Lower lobe of right lung (tissue), 2 donors: ENCODE data around the gene LGI4. TPM values are rescaled to one million over a fixed set of nuclear protein-coding genes. Genes with fewer than 3 reads are reported as not detected.
A peak's percentile ranks its signal among the peaks of the same experiment; 100 is the strongest.

Experiments
- ATAC-seq, 2 donors: fragments of 200-7000 bp; cut with Tn5 transposase; one replicate each; pipeline ENCODE4 v1.9.1; 2020 to 2022; ENCODE audit warnings: mild to moderate bottlenecking in 2 of 2, moderate library complexity in 2 of 2
- DNase-seq: peaks from one replicate; pipeline ENCODE4 v3.0.0-alpha.2; 2020
- H3K27ac ChIP-seq: fragments of 200-600 bp; one replicate; pipeline ENCODE4 v1.8.0; 2022
- H3K27me3 ChIP-seq: fragments of 200-600 bp; one replicate; pipeline ENCODE4 v1.8.0; 2022; ENCODE audit warnings: low read depth
- H3K36me3 ChIP-seq: fragments of 200-600 bp; one replicate; pipeline ENCODE4 v1.8.0; 2022; ENCODE audit warnings: mild to moderate bottlenecking
- H3K4me1 ChIP-seq: fragments of 200-600 bp; one replicate; pipeline ENCODE4 v1.8.0; 2022
- H3K4me3 ChIP-seq: fragments of 200-600 bp; one replicate; pipeline ENCODE4 v1.8.0; 2022; ENCODE audit warnings: mild to moderate bottlenecking
- H3K9me3 ChIP-seq: fragments of 200-600 bp; one replicate; pipeline ENCODE4 v1.8.0; 2022
- intact Hi-C: fragments of 100-400 bp; cut with DNase I; formaldehyde crosslinking; loops from one replicate; pipeline ENCODE4 v1.11.0; 2022
- total RNA-seq: library from RNA; stranded (reverse); fragmentation: NEBNext Ultra II Directional; extraction: Animal tissue kit (Norgen Biotek cat#: 25700); gene quantifications from one replicate; pipeline ENCODE4 v1.2.1, GENCODE V29; 2021
- TF ChIP-seq, protein P1 (sequence below): fragments of 200-600 bp; IDR thresholded peaks from one replicate; pipeline ENCODE4 v1.8.0; 2022; ENCODE audit warnings: antibody characterized with exemption, mild to moderate bottlenecking
- donor health status: DM: no; HTN: yes; CAD: no; lungs with severe emphysema.

LGI4 gene
- total RNA-seq, 1 donor from 2014 or later = 6.3 TPM

DNA sequence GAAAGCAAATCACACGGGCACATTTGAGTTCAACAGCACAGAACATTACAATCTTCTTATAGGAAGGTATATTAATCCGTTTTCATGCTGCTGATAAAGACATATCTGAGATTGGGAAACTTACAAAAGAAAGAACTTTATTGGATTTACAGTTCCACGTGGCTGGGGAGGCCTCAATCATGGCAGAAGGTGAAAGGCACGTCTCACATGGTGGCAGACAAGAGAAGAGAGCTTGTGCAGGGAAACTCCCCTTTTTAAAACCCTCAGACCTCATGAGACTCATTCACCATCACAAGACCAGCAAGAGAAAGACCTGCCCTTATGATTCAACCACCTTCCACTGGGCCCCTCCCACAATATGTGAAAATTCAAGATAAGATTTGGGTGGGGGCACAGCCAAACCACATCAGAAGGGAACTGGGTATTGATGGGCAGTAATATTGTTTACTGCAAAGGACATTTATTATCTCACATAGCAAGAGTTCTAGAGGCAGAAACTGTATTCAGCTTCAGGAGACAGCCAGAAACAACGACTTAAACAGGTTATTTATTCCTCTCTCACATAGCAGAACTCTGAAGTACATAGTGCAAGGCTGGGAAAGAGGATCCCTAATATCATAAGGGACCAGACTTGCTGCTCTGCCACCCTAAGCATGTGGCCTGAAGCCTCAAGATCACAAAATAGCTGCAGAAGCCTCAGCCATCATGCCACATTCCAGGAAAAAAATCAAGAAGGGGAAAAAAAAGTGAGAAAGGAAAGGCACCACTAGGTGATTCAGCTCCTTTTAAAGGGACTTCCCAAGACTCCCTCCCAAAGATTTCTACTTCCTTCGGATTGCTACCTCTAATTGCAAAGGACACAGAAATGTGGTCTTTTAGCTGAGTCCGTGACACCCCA is 42.8 kb upstream of the LGI4 start:
- Histone ChIP-seq H3K27me3 (no peaks in the 10 kb centered on the region), H3K27ac (no peak overlapping the region), H3K4me3 (no peak overlapping the region), H3K4me1 (peaks cover 6% of the 10 kb centered on the region), H3K9me3 (no peaks in the 10 kb centered on the region), H3K36me3 (no peaks in the 10 kb centered on the region)
- intact Hi-C loops = no loop called here
- no peak for ATAC-seq
- TF ChIP-seq, protein P1, sequence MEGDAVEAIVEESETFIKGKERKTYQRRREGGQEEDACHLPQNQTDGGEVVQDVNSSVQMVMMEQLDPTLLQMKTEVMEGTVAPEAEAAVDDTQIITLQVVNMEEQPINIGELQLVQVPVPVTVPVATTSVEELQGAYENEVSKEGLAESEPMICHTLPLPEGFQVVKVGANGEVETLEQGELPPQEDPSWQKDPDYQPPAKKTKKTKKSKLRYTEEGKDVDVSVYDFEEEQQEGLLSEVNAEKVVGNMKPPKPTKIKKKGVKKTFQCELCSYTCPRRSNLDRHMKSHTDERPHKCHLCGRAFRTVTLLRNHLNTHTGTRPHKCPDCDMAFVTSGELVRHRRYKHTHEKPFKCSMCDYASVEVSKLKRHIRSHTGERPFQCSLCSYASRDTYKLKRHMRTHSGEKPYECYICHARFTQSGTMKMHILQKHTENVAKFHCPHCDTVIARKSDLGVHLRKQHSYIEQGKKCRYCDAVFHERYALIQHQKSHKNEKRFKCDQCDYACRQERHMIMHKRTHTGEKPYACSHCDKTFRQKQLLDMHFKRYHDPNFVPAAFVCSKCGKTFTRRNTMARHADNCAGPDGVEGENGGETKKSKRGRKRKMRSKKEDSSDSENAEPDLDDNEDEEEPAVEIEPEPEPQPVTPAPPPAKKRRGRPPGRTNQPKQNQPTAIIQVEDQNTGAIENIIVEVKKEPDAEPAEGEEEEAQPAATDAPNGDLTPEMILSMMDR = no peak
- no peak for DNase-seq

DNA sequence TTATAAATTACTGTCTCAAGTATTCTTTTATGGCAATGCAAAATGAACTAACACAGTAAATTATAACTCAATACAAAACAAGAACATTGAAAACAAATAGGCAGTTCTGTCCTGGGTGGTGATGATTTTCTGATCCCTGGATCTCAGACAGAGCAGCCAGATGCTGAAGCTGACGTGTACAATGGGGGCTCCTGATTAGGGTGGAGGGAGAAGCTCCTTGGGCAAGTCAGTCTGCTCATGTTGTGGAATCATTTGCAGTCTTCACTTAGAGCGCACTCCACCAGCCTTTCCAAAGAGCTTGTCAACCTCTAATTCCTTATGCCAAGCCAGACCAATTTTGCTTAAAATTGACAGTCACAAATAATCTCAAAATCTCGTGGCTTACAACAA is 41.3 kb upstream of the LGI4 start:
- intact Hi-C loops = no loop called here

DNA sequence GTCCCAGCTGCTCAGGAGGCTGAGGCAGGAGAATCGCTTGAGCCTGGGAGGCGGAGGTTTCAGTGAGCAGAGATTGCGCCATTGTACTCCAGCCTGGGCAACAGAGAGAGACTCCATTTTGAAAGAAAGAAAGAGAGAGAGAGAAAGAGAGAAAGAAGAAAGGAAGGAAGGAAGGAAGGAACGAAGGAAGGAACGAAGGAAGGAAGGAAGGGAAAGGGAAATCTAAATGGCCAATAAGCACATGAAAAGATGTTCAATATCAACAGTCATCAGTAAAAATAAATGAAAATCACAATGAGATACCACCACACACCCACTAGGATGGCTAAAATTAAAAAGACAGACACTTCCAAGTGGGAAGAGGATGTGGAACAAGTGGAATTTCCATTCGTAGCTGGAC is 39.4 kb upstream of the LGI4 start:
- no peak overlapping the region for H3K4me3 ChIP-seq
- no peaks in the 10 kb centered on the region for H3K27me3 ChIP-seq
- intact Hi-C loops = no loop called here
- DNase-seq (no peak), ATAC-seq (no peak)
- H3K27ac ChIP-seq = no peak overlapping the region
- peaks cover 9% of the 10 kb centered on the region for H3K36me3 ChIP-seq
- no peaks in the 10 kb centered on the region for H3K9me3 ChIP-seq
- TF ChIP-seq, protein P1 = no peak
- H3K4me1 ChIP-seq = peaks cover 16% of the 10 kb centered on the region

More for the DNA sequence above, 41.3 kb upstream of the LGI4 start:
- DNase-seq = no peak
- Histone ChIP-seq H3K9me3 (no peaks in the 10 kb centered on the region), H3K27ac (no peak overlapping the region), H3K36me3 (no peaks in the 10 kb centered on the region), H3K4me1 (peaks cover 16% of the 10 kb centered on the region), H3K27me3 (no peaks in the 10 kb centered on the region), H3K4me3 (no peak overlapping the region)
- ATAC-seq = no peak
- TF ChIP-seq, protein P1 = no peak

DNA sequence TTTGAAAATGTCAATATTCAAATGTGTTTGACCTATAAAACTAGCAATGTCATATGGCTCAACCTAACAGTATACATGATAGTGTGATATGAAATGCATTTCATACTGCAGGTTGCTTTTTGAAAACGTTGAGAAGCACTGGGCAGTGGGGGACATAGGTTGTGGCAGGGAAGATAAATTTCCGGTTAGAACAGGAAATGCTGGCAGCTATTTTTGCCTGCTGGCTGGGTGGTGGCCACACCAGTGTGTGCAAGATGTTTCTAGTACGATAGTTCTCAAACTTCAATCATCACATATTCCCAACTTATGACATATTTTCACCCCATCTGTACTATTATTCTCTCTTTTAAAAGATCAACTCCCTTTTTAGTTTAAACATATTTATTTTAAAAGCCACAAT is 36.9 kb upstream of the LGI4 start:
- intact Hi-C loops = no loop called here
- Histone ChIP-seq H3K27me3 (no peaks in the 10 kb centered on the region), H3K36me3 (peaks cover 11% of the 10 kb centered on the region), H3K4me3 (no peak overlapping the region), H3K4me1 (peaks cover 21% of the 10 kb centered on the region), H3K27ac (no peak overlapping the region), H3K9me3 (peaks cover 3% of the 10 kb centered on the region)
- ATAC-seq (no peak), DNase-seq (no peak)
- TF ChIP-seq, protein P1 = no peak

DNA sequence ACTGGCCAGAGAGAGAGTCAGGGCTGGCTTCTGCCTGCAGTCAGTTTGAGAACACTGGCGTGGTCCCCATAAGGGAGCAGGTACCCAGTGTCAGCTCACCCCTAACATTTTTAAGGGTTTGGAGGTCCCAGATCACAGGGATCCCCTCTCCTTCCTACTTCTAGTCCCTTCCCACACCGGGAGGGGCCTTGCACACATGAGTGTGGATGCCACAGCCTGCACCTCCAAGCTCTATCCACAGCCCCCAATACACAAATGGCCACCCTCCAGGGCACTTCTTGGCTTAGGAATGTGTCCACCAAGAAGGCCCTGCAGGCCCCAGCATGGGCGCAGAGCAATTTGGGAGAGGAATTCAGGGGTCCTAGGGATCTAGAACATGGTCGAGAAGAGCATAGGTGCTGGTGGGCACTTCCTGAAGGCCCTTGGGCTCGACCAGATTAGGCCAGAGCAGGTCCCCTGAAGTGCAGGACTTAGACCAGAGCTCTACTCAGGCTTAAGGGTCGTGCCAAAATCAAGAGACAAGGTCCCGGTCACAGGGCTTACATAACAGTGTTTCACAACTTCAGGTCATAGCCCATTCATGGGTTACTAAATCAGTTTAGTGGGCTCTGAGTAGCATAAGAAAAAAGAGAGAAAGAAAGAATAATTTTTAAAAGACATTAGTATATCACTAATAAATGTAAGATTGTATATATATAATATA is 35.7 kb upstream of the LGI4 start:
- ATAC-seq = peak; percentile 13 to 75
- TF ChIP-seq, protein P1 = no peak
- Histone ChIP-seq H3K27ac (peak overlapping the region; percentile 1), H3K27me3 (no peaks in the 10 kb centered on the region), H3K36me3 (peaks cover 23% of the 10 kb centered on the region), H3K4me1 (peaks cover 16% of the 10 kb centered on the region), H3K9me3 (peaks cover 15% of the 10 kb centered on the region), H3K4me3 (no peak overlapping the region)
- intact Hi-C loops = no loop called here
- no peak for DNase-seq
